Effector memory CD8-positive, alpha-beta T cell (primary cell): ENCODE data around the gene CRIP1.
A peak's percentile ranks its signal among the peaks of the same experiment; 100 is the strongest.

ENCODE experiments used
- ATAC-seq: fragments of 150-1000 bp; cut with Tn5 transposase; replicated peaks from 2 replicates; pipeline ENCODE4 v1.10.0; 2021; ENCODE audit warnings: mild to moderate bottlenecking, moderate library complexity
- DNase-seq, 3 experiments: peaks; one replicate each; pipeline ENCODE4 v3.0.0; 2021
- H3K27ac Mint-ChIP-seq, 2 donors: one replicate each; pipeline ENCODE4 v1.8.0; 2022; ENCODE audit warnings: mild to moderate bottlenecking in 2 of 2, mixed read lengths in 2 of 2, moderate library complexity in 2 of 2
- H3K27me3 Mint-ChIP-seq, 2 donors: one replicate each; pipeline ENCODE4 v1.8.0; 2022; ENCODE audit warnings: mixed read lengths in 2 of 2
- H3K36me3 Mint-ChIP-seq: one replicate; pipeline ENCODE4 v1.8.0; 2022; ENCODE audit warnings: mild to moderate bottlenecking, moderate library complexity, mixed read lengths; ENCODE audit not compliant: insufficient read depth
- H3K4me1 Mint-ChIP-seq, 2 donors: one replicate each; pipeline ENCODE4 v1.8.0; 2022; ENCODE audit warnings: low read depth in 2 of 2, mixed read lengths in 2 of 2
- H3K4me3 Mint-ChIP-seq, 2 donors: one replicate each; pipeline ENCODE4 v1.8.0; 2022; ENCODE audit warnings: mild to moderate bottlenecking in 2 of 2, mixed read lengths in 2 of 2, moderate library complexity in 2 of 2
- H3K9me3 Mint-ChIP-seq, 2 donors: one replicate each; pipeline ENCODE4 v1.8.0; 2022; ENCODE audit warnings: mixed read lengths in 2 of 2
- total RNA-seq, 9 experiments: gene quantifications; one replicate each; lab custom pipeline; 2026; lab: John Stamatoyannopoulos, UW

The CRIP1 gene
- total RNA-seq, result 1.3 to 39.7 (median 11.1) reads per million in 9 experiments

- peak within 1 kb of the TSS; percentile 100 for H3K27ac Mint-ChIP-seq
- DNase-seq (peak in 1 of 3 experiments; percentile 23), ATAC-seq (no peak)
- H3K9me3 Mint-ChIP-seq, result no peaks in the 10 kb centered on the region
- peaks cover 47 to 49% of the 10 kb centered on the region in 2 donors for H3K4me1 Mint-ChIP-seq
- peaks cover 95% of the 10 kb centered on the region for H3K36me3 Mint-ChIP-seq
- H3K27me3 Mint-ChIP-seq, result no peaks in the 10 kb centered on the region
- peak within 1 kb of the TSS; percentile 88 to 91 for H3K4me3 Mint-ChIP-seq
Measured at GRCh38 chr14:105486163-105486973, at the start of gene CRIP1. Gene CRIP1, plus strand, starts transcription at chr14:105486886. Its CDS starts 374 bp downstream, at chr14:105487260.

GRCh38 chr14:105436891-105437722, 49.6 kb upstream of the CRIP1 start:
- H3K27ac Mint-ChIP-seq, result no peak overlapping the region
- H3K4me1 Mint-ChIP-seq, result peaks cover 10 to 16% of the 10 kb centered on the region in 2 donors
- H3K4me3 Mint-ChIP-seq, result no peak overlapping the region
- H3K27me3 Mint-ChIP-seq, result no peaks in the 10 kb centered on the region
- DNase-seq, result no peak
- no peaks in the 10 kb centered on the region for H3K9me3 Mint-ChIP-seq
- ATAC-seq, result no peak
- H3K36me3 Mint-ChIP-seq, result no peaks in the 10 kb centered on the region

- no peaks in the 10 kb centered on the region for H3K27me3 Mint-ChIP-seq
- no peak overlapping the region for H3K4me3 Mint-ChIP-seq
- DNase-seq, result no peak
- no peaks in the 10 kb centered on the region for H3K36me3 Mint-ChIP-seq
- no peaks in the 10 kb centered on the region for H3K9me3 Mint-ChIP-seq
- H3K27ac Mint-ChIP-seq, result no peak overlapping the region
- H3K4me1 Mint-ChIP-seq, result peaks cover 10 to 16% of the 10 kb centered on the region in 2 donors
- ATAC-seq, result no peak
Measured at GRCh38 chr14:105437723-105438500, 48.8 kb upstream of the CRIP1 start.

GRCh38 chr14:105439179-105439578, 47.5 kb upstream of the CRIP1 start:
- no peaks in the 10 kb centered on the region for H3K9me3 Mint-ChIP-seq
- no peaks in the 10 kb centered on the region for H3K27me3 Mint-ChIP-seq
- ATAC-seq, result no peak
- H3K4me3 Mint-ChIP-seq, result no peak overlapping the region
- no peak for DNase-seq
- no peak overlapping the region for H3K27ac Mint-ChIP-seq
- H3K36me3 Mint-ChIP-seq, result no peaks in the 10 kb centered on the region
- H3K4me1 Mint-ChIP-seq, result peaks cover 10 to 16% of the 10 kb centered on the region in 2 donors

GRCh38 chr14:105439710-105440553, 46.8 kb upstream of the CRIP1 start:
- H3K27ac Mint-ChIP-seq, result no peak overlapping the region
- no peaks in the 10 kb centered on the region for H3K27me3 Mint-ChIP-seq
- DNase-seq (no peak), ATAC-seq (no peak)
- H3K4me3 Mint-ChIP-seq, result no peak overlapping the region
- no peaks in the 10 kb centered on the region for H3K36me3 Mint-ChIP-seq
- H3K4me1 Mint-ChIP-seq, result peaks cover 10 to 12% of the 10 kb centered on the region in 2 donors
- no peaks in the 10 kb centered on the region for H3K9me3 Mint-ChIP-seq

- DNase-seq (no peak), ATAC-seq (no peak)
- Mint-ChIP-seq H3K4me3 (no peak overlapping the region), H3K9me3 (no peaks in the 10 kb centered on the region), H3K4me1 (peaks cover 7 to 8% of the 10 kb centered on the region in 2 donors), H3K27me3 (no peaks in the 10 kb centered on the region), H3K36me3 (no peaks in the 10 kb centered on the region), H3K27ac (no peak overlapping the region)
Measured at GRCh38 chr14:105440554-105440900, 46.2 kb upstream of the CRIP1 start.

- Mint-ChIP-seq H3K4me1 (peaks cover 3 to 4% of the 10 kb centered on the region in 2 donors), H3K9me3 (no peaks in the 10 kb centered on the region), H3K36me3 (peaks cover 3% of the 10 kb centered on the region), H3K27me3 (no peaks in the 10 kb centered on the region), H3K27ac (no peak overlapping the region), H3K4me3 (no peak overlapping the region)
- no peak for ATAC-seq
- no peak for DNase-seq
Measured at GRCh38 chr14:105440992-105441391, 45.7 kb upstream of the CRIP1 start.

GRCh38 chr14:105442125-105442524, 44.6 kb upstream of the CRIP1 start:
- Mint-ChIP-seq H3K4me3 (no peak overlapping the region), H3K36me3 (peaks cover 4% of the 10 kb centered on the region), H3K4me1 (peaks cover 0 to 3% of the 10 kb centered on the region in 2 donors), H3K27me3 (no peaks in the 10 kb centered on the region), H3K27ac (peak overlapping the region in 1 of 2 donors; percentile 6), H3K9me3 (no peaks in the 10 kb centered on the region)
- DNase-seq (no peak), ATAC-seq (no peak)

- Mint-ChIP-seq H3K4me1 (peaks cover 0 to 3% of the 10 kb centered on the region in 2 donors), H3K36me3 (peaks cover 4% of the 10 kb centered on the region), H3K9me3 (no peaks in the 10 kb centered on the region), H3K4me3 (no peak overlapping the region), H3K27me3 (no peaks in the 10 kb centered on the region), H3K27ac (no peak overlapping the region)
- ATAC-seq (no peak), DNase-seq (no peak)
Measured at GRCh38 chr14:105442834-105443233, 43.9 kb upstream of the CRIP1 start.

GRCh38 chr14:105444859-105445258, 41.8 kb upstream of the CRIP1 start:
- Mint-ChIP-seq H3K27ac (no peak overlapping the region), H3K4me1 (no peaks in the 10 kb centered on the region), H3K27me3 (no peaks in the 10 kb centered on the region), H3K9me3 (no peaks in the 10 kb centered on the region), H3K4me3 (no peak overlapping the region), H3K36me3 (peaks cover 4% of the 10 kb centered on the region)
- ATAC-seq (no peak), DNase-seq (no peak)

GRCh38 chr14:105445290-105445689, 41.4 kb upstream of the CRIP1 start:
- H3K4me3 Mint-ChIP-seq, result no peak overlapping the region
- H3K27me3 Mint-ChIP-seq, result no peaks in the 10 kb centered on the region
- ATAC-seq (no peak), DNase-seq (no peak)
- no peaks in the 10 kb centered on the region for H3K4me1 Mint-ChIP-seq
- H3K36me3 Mint-ChIP-seq, result peaks cover 4% of the 10 kb centered on the region
- H3K9me3 Mint-ChIP-seq, result no peaks in the 10 kb centered on the region
- no peak overlapping the region for H3K27ac Mint-ChIP-seq

GRCh38 chr14:105445901-105446845, 40.5 kb upstream of the CRIP1 start:
- DNase-seq (no peak), ATAC-seq (no peak)
- H3K27ac Mint-ChIP-seq, result no peak overlapping the region
- H3K9me3 Mint-ChIP-seq, result no peaks in the 10 kb centered on the region
- no peaks in the 10 kb centered on the region for H3K4me1 Mint-ChIP-seq
- H3K36me3 Mint-ChIP-seq, result peaks cover 5% of the 10 kb centered on the region
- H3K27me3 Mint-ChIP-seq, result no peaks in the 10 kb centered on the region
- no peak overlapping the region for H3K4me3 Mint-ChIP-seq
